HG02571 (cell line): ENCODE data around the gene MAPKAP1.
A peak's percentile ranks its signal among the peaks of the same experiment; 100 is the strongest.

Experiments used
- ATAC-seq: cut with Tn5 transposase; IDR thresholded peaks from one replicate; pipeline ENCODE4 v1.9.1; 2021; ENCODE audit warnings: mild to moderate bottlenecking, moderate library complexity; ENCODE audit not compliant: unreplicated experiment

Gene MAPKAP1

DNA sequence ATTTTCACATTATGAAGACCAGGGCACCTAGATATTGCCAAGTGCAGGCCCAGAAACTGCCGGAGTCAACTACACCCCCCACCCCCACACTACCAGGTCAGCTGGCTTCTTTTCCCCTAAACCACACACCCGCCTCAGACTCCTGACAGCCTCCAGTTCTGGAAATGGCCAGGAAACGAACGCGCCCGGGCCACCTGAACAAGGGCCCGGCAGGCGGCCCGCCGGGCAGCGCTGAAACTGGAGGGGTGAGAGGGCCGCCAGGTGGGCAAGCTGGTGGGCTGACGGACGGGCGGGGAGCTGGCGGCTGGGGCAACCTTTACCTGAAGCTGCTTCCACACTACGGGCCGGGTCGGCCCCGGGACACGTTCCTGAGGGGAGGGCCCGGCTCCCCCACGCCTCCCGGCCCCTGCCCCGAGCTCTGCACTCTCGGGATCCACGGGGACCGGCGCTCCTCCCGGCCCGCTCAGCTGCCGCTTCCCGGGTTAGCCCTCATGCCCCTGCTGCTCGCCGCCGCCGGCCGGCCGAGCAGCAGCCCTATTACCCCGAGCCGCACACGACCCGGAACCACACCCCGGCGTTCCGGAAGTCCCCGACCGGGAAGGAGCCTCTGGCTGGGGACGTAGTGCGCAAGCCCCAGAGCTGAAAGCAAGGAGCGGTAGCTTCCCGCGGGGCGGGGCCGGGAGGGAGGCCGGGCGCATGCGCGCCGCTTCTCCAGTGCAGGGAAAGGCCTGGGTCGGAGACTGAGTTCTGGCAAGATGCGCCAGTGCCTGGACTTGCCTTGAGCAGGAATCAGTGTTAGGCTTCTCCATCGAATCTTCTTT is at the start of gene MAPKAP1:
Gene MAPKAP1, minus strand, starts transcription at position 558 of the 821 bp plus-strand sequence. CDS start 34,634 bp downstream, outside the sequence.
- peak; percentile 95 for ATAC-seq

DNA sequence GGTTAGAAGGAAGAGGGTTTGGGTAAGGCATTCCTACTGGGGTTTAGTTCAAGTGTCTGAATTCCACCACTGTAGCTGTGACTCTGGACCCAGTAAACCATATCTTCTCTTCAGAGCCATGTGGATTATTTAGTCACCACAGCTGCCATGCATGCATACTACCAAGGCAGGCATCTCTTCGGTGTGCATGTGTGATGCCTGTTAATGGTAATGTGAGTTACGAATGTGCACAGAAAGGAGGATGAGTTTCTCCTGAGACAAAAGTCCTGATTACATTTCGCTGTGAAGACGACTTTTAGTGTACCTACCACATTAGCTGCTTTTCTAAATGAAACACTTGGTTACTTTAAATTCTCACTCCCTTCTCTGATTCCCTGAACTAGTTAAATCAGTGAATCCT is 49.5 kb upstream of the MAPKAP1 start:
- ATAC-seq: no peak

GRCh38 chr9:125755340-125755739 is 48.3 kb upstream of the MAPKAP1 start:
- ATAC-seq: no peak

GRCh38 chr9:125754096-125754495 is 47.1 kb upstream of the MAPKAP1 start:
- no peak for ATAC-seq

DNA sequence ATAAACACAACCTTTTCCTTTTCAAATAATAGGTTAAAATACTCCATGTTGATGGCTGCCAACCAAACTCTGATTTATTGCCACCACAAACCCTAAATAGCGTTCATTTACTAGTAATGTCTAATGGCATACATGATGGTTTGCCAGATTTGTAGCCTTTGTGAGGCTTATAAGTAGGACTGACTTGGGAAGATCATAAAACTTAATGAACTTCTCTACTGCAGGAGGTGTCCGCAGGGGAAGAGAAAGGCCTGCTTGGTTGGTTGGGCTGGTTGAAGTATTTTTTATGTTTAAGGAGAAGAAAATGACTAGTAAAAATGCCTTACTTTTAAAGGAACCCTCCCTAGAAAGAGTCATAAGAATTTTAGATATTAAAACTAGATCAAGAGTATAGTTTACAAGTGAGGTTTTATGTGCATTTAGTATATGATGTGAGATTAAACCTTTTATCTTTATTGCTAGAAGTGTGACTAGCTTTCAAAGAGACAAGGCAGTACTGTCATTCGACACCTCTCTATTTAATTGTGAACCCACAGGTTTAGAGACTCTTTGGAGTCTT is 45.1 kb upstream of the MAPKAP1 start:
- ATAC-seq: no peak

DNA sequence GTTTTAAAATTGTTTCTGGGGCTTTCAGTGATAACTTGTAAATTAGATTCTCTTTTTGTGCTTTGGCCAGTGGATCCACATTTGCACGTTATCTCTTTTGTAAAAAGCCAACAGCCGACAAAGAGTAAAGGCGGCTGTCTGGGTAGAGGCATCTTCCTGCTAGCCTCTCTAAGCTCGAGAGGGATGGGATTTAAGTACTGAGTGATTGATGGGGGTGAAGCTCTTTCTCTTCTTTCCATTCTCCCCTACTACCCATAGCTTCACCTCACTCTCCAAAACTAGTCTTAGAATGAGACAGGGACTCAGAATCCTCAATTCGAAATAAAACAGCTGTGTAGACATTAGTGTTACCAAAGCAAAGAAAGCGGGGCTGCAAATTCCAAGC is 43.6 kb upstream of the MAPKAP1 start:
- ATAC-seq: no peak

DNA sequence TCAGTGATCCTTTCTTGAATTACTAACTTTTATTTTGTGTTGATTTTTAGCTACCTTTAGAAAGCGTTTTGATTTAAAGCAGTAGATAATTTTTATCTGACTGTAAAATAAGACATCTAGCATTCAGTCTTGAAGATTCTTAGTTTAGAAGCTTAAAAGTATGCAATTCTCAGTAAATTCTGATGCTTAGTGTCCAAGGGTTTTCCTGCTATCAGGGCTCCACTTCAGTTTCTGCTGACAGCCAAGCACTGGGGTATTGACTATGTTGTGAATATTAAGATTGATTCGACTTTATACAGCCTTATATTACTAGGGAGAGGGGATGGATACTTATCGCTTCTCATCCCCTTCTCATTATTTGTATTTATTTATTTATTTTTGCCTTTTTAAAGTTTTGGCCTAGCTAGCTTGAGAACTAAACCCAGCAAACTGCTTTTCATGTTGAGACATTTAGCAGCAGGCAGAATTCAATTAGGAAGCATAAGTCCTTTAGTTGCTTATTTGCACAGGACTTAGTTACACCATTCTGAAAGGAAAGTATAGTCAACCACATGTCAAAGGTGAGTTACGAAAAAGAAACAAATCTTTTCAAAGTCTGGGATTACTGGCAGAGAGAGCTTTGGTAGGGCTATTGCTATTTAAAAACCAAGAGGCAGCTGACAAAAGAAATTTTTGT is 43.1 kb upstream of the MAPKAP1 start:
- ATAC-seq: no peak

DNA sequence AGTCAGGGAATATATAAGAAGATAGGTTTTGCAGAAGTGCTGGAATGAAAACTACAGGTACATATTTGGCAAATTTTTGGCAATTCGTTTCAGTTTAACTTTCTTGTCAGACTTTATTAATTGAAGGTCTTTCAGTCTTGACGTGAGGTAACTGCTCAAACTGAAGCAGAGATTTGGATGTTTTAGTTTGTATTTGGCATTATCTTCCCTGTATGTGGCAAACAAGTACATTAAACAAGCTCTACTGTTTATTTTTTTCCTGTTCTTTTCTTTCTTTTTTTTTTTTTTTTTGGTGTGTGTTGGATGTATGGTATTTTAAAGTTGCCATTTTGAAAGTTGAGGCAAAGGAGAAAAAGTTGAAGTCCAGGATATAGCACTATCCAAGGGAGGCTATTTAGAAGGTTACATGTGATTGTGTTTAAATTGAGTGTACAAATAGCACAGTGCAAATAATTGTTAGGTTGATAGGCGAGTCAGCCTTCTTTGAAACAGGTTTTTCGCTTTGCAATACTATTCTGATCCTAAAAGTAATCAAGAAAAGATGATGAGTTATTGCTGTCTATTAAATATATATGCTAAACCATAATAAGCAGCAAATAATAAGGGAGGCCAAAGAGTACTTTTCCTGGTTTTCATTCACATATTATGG is 42.4 kb upstream of the MAPKAP1 start:
- ATAC-seq: no peak

DNA sequence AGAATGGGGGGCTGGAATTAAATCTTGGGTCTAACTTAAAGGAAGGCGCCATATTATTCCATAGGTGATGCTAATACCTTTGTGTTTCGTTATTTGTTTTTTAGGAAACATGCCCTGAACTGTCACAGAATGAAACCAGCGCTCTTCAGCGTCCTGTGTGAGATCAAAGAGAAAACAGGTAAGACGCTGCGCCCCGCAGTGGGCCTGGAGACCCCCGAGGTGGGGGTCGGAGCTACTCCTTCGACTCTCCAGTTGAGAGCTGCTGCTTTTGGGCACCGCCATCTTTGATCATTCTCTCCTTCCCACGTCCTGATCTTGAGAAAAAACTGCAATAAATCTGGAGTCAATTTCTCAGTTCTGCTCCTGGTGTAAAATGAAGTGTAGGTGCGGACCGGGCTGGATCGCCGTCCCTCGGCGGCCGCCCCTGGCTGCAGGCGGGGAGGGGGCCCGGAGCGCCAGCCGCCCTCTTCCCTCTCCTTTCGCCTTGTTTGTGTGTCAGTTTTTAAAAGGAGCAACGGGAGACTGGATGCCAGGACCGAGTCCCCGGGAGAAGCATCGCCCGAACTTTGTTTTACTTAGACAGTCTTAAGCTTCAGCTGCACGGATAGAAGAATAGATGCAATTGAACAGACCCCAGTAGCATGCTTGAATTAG is 41.6 kb upstream of the MAPKAP1 start:
- no peak for ATAC-seq

- no peak for ATAC-seq
Measured at GRCh38 chr9:125747765-125748445, 40.9 kb upstream of the MAPKAP1 start.

DNA sequence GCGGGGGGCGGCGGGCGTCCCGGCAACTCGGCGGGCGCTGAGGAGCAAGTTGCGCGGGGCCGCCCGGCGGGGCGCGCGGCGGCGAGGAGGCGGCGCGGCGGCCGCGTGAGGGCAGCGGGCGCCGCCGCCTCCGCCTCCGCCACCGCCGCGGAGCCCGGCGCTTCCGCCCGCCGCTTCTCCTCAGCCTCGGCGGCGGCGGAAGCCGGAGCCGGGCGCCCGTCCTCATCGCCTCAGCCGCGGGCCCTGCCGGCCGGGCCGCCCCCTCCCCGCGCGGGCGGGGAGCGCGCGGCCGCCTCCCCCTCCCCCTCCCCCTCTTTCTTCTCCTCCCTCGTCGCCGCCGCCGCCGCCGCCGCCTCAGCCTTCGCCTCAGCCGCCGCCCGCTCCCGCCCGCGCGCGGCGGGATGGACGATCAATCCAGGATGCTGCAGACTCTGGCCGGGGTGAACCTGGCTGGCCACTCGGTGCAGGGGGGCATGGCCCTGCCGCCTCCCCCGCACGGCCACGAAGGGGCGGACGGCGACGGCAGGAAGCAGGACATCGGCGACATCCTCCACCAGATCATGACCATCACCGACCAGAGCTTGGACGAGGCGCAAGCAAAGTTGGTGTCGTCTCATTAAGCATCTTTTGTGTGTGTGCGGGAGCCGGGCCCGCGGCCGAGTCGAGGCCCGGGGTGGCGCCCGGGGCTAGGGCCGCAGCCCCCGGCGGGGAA is 40.2 kb upstream of the MAPKAP1 start, which contains the start of gene PBX3:
Gene PBX3, plus strand, starts transcription at position 321 of the 712 bp plus-strand sequence.
- peak; percentile 14 for ATAC-seq

GRCh38 chr9:125746774-125747052 is 39.7 kb upstream of the MAPKAP1 start:
- ATAC-seq: no peak

- ATAC-seq: peak; percentile 65
Measured at GRCh38 chr9:125746017-125746773, 39.2 kb upstream of the MAPKAP1 start.

DNA sequence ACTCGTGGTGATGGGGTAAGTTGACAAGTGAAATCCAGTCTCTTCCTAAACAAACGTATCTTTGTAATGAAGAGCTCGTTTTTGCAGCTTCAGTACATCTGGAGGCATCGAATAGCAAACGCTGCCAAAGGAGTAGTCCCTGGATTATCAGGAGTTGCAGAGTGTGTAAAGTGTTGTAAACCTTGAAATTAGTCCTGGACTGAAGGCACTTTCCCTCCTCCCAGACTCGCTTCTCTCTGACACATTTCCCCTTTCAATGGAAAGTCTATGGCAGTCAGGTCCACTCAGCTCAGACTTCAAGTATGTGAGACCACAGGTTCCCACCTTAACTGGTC is 38.6 kb upstream of the MAPKAP1 start:
- ATAC-seq: no peak

DNA sequence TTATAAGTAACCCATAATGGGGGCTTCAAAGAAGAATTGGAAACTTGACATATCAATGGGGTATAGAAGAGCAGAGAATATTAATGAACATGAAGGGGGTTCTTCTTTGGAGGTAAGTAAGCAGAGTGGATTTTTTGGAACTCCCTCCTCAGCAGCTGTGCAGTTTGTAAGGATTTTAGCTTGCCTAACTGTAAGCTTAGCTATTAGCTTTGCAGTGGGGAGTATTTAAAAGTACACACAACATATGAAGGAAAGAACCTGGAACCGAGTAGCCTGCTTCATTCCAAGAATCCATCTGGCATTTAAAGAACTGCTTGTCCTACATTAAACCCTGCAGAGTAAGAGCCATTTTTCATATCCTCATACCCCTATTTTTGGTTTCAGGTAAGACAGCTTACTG is 38.0 kb upstream of the MAPKAP1 start:
- no peak for ATAC-seq

DNA sequence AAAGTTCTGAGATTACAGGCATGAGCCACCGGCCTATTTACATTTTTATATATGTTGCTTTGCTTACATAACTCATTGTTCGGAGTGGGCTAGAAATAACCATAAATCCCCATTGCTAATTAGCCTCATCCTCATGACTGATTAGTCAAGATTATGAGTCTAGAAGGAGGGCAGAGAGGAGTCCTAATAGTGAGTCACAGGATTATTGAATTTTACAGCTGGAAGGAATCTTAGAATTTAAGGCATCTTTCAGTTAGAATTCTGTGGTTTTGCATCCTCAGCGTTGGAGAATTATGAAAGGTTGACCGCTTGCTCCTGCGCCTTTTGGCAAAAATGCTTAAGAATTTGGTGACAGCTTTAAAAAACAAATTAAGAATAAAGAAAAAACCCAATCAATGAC is 37.6 kb upstream of the MAPKAP1 start:
- no peak for ATAC-seq

DNA sequence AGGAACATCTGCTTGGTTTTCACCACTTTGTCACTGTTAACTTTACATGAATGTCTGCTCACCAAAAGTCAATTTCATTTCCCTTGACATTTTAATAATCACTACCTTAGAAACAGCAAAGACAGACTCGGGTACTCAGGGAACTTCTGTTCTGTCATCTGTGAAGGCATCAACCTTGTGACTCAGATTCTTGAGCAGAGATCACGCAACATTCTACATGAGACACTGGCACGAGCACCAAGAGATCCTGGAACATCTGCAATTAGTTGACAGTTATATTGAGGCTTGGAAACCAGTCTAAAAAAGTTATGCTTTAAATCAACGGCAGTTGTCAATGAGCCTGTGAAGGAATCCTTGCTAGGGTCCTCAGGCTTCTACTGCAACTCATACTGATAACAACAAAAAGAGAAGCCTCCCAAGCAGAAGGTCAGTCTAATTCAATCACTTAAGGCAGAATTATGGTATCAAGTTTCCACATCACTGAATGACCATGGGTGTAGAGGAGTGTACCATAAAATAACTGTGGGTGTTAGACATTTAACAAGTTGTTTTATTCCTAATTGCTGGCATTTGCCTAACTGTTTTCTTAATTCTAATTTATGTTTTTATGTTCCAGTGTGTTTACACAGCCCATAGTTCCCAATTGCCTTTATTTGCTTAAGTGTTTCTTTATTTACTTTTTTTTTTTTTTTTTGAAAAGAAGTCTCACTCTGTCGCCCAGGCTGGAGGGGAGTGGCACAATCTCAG is 36.8 kb upstream of the MAPKAP1 start:
- no peak for ATAC-seq

GRCh38 chr9:125742657-125743056 is 35.6 kb upstream of the MAPKAP1 start:
- ATAC-seq: no peak

DNA sequence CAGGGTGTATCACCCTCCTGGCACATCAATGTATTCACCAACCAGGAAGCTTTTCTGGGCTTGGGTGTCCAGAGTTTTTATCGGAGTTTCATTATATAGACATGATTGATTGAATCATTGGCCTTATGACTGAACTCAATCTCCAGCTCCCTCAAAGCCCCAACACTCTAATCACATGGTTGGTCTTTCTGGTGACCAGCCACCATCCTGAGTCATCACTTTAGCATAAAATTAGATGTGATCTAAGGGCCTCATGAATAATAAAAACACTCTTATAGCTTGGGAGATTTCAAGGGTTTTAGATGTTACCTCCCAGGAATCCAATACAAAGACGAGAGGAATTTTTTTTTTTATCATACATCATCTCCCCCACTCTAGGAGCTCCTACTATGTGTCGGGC is 32.4 kb upstream of the MAPKAP1 start:
- ATAC-seq: no peak
